GM18858 (cell line): Measurements from ENCODE around the gene SLC1A2.

Experiments used
- ATAC-seq: cut with Tn5 transposase; IDR thresholded peaks from one replicate; pipeline ENCODE4 v1.9.1; 2021; ENCODE audit not compliant: unreplicated experiment

SLC1A2 gene

DNA sequence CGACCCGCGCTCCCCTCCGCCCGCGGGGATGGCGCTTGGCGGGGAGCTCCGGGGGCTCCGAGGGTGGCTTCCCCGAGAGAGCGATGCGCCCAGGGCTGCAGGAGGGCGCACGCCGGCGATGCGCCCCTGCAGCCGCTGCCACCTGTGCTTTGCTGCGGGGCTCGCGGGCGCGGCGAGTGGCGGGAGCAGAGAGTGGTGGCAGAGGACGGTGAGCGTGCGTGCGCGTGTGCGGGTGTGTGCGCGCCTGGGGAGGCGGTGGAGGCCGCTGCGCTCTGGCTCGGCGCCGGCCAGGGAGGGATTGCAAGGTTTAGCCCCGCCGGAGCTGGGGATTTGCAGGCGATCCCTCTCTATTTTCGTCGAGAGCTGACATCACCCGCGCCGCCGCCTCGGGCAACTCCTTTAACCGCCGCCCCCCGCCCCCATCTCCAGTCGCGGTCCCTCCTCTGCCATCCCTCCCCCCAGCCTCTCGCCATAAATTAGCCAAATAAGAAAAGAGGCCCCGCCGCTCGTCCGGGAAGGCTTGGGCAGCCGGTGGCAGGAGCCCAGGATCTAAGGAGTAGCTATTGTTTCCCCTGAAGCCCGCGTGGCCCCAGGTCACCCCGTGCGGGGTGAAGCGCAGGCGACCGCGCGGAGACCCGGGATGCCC, at the start of gene SLC1A2:
Gene SLC1A2 (minus strand): TSS at position 375 of the 646 bp plus-strand sequence. CDS start 592 bp downstream, outside the sequence.
- no peak for ATAC-seq

DNA sequence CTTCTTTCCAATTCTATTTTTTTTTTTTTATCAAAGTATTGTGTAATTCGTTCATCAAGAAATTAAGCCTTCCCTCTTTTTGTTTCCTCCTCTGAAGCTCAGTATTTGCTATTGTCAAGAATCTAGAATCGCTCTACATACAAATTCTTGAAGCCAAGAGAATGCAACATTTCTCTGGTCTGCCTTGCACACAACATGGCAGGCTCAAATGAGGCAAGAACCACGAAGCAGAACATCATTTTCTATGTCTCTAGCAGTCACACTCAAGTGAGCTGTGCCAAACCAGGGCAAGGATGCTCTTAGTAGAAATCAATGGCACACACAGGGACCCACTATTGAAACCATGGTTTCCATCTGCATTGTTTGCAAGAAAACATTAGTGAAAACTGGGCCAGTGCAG, 46.7 kb upstream of the SLC1A2 start:
- ATAC-seq = no peak

DNA sequence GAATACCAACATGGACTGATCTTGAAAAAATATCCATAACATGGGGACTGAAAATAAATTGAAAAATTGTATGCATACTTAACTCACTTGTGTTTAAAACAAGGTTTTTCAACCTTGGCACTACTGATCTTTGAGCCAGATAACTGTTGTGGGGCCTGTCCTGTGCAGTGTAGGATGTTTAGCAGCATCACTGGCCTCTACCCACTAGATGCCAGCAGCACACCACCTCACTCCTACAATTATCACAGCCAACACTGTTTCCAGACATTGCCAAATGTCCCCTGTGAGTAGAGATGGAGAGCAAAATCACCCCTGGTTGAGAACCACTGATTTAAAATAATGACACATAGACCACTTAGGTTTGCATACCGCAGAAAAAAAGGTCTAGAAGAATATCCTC, 45.0 kb upstream of the SLC1A2 start:
- ATAC-seq = no peak

DNA sequence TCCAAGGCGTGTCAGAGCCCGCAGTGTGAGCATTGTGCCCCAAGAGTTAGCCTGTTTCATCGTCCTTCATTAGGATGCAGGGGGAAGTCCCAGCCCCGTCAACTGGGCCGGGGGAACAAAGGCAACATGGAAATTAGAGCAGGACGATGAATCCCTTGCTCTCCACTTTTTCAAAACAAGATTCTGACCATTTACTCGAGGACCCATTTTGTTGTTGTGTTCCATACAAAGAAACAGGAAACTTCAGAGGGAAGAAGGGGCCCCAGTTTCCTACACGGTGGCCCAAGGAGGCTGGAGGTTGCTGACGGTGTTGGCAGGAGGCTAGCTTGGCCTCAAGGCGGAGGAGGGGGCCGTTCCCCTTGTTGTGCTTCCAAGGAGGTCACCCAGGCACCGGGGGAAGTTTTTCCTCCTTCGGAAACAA, 44.0 kb upstream of the SLC1A2 start:
- ATAC-seq = no peak

DNA sequence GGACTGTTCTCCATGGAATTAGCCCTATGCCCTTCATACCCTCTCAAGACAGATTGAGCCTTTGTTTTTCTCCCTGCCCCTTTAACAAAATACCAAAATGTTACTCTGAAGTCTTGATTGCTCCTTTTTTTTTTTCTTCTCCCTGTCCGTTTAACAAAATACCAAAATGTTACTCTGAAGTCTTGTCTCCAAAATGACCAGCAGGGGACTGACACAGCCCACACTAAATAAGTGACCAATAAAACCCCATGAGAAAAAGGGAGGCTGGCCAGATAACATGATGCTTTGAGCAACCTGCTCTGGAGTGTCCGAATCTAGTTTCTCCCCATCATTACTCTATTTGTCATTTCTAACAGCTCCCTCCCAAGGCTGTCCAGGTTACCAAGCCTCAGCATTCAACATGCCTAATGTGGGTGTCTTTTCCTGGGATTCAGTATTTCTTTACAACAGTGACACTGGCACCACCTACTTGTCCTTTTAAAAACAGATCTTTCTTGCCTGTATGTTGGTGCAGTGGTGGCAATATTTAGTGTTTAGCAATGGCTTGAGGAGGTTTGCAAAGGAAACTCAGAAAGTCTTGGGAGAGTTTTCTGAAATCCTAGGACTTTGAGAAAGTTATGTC, 42.7 kb upstream of the SLC1A2 start:
- ATAC-seq = no peak

DNA sequence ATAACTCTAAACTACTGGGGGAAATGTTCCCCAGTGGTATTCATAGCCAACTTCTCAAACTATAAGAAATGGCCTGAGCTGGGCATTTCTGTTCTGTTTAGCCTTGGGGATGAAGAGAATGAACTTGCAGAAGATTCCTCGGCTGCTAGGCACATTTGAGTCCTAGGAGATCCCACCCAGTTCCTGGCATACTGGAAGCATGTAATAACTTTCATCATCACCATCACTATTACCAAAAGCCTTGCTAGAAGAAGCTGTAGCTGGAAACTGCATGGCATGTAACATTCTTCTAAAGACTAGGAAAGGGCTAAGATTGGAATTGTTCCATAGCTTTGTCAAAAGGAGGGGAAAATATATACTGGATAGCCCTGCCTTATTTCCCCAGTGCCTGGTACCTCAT, 40.1 kb upstream of the SLC1A2 start:
- ATAC-seq = no peak

DNA sequence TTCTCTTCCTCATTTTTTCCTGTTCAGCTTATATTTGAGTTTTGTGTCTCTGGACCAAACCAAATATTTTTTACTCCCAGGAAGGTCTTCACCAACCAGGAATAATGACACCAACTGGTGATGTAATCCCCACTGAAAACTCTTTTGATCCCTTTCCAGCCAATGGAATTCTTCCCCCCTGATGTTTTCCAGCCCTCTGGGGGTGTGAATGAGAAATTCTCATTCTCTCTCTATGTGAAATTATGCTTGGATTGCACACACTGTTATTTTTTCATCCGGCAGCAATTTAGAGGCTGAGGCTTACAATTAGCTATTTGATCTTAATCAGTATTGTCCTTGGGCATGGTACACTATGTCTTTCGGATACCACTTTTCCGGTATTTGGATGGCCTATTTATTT, 39.5 kb upstream of the SLC1A2 start:
- no peak for ATAC-seq

DNA sequence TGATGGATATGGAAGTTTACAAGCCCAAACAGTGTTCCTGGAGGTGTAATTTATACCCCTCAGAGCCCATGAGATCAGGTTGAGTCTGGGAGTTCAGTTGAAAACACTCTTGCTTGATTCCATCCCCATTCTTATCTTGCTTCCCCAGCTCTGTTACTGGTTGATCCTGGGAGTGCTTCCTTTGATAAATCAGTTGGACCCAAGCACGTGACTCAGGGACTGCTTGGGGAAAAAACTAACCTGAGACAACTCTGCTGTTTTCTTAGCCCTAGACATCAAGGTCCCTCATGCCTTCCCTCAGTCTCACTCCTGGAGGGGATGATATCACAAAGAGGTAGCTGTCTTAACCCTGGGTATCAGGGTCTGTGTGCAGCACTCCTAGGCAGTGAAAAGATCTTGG, 35.0 kb upstream of the SLC1A2 start:
- no peak for ATAC-seq

DNA sequence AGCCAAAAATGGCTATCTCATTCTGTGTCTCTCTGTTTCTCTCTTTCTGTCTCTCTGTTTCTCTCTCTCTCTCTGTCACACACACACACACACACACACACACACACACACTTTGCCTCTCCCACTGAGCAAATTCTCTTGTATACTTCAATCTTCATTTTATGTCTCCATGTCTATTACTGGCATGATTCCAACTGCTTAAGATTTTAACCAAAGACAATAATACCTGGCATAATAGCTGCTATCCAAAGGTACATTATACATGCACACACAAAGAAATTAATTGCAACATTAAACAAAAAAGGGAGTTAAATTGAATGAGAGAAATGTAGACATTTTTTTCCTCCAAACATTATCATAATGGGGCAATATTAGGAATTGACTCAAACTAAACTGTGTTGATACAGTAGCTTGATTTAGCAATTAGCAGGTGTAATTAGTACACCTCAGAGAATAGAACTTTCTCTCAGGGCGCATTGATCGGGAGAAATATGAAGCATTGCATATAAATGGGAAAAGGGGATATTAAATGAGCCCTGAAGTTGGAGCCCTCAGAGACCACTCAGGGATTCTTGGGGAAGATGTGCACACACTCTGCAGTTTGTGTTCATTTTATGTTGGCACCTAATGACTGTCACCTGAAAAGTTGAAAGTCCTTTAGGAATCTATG, 17.4 kb upstream of the SLC1A2 start:
- no peak for ATAC-seq

DNA sequence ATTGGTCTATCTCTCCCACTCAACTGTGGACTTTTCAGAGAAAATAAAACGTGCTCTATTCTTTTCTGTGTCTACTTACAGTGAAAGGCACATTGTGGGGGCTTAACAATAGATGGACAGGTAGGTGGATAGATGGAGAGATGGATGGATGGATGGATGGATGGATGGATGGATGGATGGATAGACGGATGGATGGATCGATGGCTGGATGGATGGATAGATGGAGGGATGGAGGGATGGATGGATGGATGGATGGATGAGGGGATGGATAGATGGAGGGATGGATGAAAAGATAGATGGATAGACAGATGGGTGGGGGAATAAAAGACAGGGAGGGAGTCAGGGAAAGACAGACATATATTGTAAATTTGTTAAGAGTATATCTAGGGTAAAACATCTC, 14.2 kb upstream of the SLC1A2 start:
- no peak for ATAC-seq

DNA sequence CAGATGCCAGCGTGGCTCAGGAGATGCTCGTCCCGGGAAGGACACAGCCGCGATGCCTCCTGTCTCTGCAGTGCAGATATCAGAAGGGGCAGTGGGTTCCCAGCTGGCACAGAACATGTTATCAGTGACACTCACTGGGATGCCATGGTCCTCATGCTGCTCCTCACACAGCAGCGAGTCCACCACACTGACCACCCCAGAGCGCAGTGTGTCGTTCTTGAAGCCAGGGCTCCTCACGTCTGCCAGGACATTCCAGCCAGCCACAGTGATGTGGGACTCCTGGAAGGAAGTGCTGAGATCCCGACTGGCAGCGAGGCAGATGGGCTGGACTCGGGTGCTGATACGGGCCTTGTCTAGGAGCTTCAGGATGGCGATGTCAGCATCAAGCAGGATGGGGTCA, 13.1 kb upstream of the SLC1A2 start:
- no peak for ATAC-seq

DNA sequence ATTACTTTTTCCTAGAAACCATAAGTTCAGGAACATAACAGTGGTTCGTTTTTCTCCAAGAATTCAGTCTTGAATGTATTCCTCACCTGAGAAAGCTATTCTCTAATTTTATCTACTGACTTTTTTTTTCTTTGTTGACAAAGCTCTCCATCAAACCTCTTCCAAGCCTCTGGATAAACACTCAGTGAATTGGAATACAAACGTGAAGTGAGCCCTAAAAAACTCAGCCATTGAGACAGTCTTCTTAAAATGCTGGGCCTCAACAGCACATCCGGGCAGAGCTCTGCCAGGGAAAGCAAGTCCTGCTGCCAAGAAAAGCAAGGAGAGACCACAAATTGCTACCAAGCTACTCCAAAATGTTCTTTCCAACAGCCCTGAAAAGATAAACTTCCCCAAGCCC, 7.7 kb upstream of the SLC1A2 start:
- no peak for ATAC-seq

DNA sequence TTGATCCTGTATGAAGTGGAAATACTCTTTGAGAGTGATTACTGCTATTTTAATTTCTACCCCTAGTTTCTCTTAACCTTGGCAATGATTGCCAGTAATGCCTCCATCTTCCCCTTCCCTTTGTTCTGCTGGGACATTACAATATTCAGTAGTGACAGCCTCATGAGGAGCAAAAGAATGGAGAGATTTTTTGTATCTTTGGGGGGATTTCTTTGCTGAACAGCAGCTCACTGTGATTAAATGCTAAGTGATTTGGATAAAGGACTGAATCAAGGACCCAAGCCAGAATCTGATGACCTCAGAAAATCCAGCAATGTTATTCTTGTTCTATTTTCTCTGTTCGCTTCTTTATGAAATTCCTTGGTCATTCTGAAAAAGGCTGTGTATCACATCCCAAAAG, 7.0 kb upstream of the SLC1A2 start:
- no peak for ATAC-seq

DNA sequence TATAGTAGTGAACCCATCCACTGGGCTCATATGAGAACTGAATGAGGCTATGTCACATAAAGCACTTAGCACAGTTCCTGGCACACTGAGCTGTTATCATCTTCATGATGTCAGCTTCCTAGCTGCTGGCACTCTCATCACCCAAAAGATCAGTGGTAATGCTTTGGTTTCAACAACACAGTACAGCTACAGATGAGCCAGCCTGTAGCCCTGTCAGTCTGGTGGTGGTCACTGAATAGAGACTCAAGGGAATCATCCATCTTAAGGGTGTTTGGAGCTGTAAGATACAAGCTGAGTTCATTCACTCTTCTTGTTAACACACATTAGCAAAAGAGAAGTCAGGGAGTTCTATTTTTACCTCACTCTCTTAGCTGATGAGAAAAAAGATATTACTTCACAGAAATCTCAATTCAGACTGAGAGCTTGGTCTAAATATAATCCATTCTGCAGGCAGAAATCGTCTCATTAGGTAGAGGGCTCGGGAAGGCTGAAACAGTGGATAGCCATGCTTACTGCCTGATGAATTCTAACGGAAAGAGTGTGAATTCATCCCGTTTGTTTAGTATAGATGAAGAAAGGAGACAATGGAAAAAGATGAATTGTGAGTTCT, 6.3 kb upstream of the SLC1A2 start:
- no peak for ATAC-seq

DNA sequence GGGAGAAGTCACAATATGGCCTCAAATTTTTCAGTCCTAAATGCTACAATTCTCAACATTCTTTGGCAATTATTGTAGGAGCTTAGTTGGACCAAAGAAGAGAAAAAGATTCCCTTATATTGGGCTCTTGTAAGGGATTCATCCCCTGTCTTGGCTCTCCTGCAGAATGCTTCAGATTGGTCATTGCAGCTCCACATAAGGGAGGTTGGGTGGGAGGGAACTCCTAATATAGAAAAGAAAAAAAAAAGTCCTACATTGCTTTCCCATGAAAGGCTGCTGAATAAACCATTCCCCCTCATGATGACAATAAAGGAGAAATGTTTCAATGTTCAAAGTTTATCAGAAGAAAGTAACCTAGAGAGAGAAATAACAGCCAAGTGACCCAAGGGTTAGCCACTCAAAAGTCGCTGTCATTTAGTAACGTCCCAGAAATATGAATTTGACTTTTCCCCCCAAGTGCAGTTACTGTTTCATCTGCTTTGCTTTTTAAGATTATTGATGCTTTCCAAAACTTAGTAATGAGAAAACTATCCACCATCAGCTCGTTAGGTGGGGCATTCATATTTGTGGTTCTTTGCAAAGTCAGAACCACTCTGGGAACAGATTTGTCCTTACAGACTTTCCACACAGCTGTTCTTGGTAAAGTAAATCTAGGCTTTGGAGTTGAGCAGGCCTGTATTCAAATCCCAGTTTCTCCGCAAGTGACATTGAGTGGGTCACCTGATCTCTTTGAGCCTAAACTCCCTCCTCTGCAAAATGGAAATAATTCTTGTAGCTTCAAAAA, 5.0 kb upstream of the SLC1A2 start:
- no peak for ATAC-seq

DNA sequence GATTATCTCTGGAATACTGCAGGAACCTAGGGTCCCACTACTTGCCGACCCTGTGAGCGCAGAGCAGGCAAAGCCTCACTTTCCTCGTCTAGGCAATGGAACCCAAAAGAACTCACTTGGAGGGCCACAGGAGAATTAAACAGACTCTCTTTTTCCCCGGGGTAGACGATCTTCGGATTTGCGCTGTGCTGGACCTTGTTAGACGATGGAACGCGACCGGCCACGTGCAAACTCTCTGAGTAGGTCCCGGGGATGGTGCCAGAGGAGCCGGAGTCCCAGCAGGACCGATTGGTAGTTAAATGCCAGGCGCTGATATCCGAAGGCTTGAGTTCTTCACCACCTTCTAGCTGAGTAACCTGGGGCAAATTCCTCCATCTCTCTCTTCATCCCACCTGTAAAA, 1.0 kb upstream of the SLC1A2 start:
- ATAC-seq = no peak

DNA sequence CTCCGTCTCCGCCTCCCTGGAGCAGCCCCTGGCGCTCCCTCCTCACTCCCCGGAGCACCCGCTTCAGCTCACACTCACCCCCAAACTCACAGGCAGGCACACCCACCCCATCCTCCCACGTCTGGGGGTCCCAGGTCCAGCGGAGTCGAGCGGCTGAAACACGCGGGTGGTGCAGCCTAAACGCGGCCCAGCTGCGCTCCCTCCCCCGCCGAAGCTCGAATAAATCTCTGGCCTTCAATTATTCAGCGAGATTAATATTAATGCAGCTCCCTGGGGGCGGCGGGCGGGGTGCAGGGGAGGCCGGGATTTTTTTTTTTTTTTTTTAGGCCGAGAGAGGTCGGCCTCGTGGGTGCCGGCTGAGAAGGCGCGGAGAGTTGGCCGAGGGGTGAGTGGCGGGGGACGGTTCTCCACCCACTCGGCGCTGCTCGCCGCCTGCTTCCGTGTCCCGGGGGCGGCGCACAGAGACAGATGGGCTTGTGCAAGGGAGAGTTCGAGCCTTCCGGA, 524 bp upstream of the SLC1A2 start:
- ATAC-seq = no peak

DNA sequence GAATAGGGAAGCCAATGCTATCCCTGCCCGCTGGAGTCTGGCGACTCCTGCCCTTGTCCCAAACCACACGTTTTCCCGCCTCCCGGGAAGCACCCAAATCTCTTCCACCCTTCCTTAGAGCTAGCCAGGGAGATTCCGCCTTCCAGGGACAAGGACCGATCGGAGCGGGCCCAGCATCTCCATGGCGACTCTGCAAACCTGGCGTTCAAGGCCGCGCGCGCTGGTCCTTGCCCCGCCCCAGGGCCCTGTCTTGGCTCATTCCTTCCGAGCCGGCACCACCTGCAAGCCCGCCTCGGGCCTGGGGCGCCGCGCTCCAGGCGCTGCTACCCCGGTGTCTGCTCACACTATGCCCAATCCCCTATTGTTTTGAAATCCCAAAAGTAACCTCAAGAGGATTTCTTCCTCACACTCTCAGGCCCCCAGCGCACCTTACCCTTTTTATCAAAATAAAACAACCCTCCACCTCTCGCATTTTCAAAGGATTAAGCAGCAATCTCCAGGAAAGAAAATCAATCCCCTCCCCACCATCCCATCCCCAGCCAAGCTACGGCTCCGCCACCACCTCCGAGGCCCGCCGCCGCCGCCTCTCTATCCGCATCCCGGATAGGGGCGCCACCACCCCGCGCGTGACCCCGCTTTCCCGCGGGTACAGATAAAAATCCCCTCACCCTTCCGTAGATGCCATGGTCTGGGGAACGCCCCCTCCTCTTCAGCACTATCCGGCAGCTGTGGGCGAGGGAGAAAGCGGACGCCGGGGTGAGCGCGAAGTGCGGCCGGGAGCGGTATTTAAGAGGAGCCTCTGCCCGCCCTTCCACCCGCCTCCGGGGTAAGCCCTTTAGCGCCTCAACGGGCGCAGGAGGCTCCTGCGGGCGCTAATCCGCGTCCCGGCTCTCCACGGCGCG, 825 bp downstream of the SLC1A2 start:
- ATAC-seq = no peak

DNA sequence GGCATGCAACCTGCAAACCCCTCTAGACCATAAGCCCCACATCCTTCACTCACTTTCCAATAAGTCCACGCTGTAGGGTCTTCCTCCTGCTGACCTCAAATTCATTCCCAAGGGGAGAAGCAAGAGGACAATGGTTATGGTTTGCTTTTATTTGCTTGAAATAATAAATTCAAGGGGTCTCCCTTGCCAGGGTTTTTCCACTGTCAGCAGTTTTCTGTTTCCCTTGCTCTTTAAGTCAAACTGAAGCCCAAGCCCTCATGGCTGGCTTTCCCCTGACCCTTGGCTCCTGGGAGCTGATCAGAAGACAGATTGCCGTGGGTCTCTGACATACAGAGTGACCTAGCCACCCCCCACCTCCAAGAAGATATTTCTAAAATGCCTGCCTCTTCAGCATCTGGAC, 3.9 kb downstream of the SLC1A2 start:
- no peak for ATAC-seq

DNA sequence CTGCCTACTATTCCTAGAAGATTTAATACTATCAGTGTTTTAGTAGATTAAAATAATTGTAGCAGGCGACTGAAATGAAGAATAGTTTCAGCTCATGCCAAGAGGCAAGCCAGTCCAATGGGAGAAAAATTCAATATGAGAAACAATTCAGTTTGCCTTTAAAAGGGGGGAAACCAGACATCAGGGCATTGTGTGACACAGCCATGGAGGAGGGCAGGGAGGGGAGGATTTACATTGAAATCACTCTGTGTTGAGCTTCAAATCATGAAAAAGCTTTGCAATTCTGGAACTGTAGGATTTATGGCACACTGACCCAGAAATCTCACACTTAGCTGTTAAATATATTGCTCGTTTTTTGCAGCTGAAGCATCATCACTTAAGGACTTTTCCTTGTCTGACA, 4.6 kb downstream of the SLC1A2 start:
- ATAC-seq = no peak
